GM21367 (cell line): ENCODE results near the gene CYB561D2.

Source experiments
- ATAC-seq: cut with Tn5 transposase; IDR thresholded peaks from one replicate; pipeline ENCODE4 v1.9.1; 2021; ENCODE audit not compliant: unreplicated experiment

Gene CYB561D2

DNA sequence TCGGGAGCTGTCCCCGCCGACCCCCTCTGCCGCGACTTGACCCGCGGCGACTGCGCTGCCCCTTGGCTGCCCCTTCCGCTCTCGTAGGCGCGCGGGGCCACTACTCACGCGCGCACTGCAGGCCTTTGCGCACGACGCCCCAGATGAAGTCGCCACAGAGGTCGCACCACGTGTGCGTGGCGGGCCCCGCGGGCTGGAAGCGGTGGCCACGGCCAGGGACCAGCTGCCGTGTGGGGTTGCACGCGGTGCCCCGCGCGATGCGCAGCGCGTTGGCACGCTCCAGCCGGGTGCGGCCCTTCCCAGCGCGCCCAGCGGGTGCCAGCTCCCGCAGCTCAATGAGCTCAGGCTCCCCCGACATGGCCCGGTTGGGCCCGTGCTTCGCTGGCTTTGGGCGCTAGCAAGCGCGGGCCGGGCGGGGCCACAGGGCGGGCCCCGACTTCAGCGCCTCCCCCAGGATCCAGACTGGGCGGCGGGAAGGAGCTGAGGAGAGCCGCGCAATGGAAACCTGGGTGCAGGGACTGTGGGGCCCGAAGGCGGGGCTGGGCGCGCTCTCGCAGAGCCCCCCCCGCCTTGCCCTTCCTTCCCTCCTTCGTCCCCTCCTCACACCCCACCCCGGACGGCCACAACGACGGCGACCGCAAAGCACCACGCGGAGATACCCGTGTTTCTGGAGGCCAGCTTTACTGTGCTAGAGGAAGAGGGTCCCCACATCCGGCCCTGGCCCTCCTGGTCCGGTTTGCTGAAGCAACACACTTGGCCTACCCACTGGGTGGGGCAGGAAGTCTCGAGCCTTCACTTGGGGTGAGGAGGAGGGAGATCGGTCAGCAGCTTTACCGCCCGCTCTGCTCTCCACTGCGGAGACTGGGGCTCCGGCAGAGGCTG lies 10.0 kb upstream of the CYB561D2 start, which contains the start of gene RASSF1:
Gene RASSF1, minus strand, starts transcription at position 389 of the 882 bp plus-strand sequence. Its CDS starts 31 bp downstream, at position 358.
- ATAC-seq = no peak

DNA sequence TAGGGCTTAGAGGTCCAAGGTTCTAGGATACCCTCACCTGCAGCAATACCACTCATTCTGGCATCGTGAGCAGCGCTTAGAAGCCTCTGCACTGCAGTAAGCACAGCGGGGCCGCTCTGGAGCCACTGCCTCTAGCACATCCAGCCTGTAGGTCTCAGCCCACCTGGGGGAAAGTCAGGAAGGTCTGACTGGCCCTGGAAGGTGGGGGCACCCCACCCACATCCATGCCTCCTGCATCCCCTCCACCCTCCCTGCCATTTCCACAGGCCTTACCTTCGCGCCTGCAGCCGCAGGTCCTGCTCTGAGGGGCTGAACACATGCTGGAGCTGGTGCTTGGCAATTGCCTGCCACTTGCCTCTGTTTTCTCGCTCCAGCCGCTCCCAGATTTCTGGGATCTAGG lies 9.1 kb upstream of the CYB561D2 start:
- no peak for ATAC-seq

DNA sequence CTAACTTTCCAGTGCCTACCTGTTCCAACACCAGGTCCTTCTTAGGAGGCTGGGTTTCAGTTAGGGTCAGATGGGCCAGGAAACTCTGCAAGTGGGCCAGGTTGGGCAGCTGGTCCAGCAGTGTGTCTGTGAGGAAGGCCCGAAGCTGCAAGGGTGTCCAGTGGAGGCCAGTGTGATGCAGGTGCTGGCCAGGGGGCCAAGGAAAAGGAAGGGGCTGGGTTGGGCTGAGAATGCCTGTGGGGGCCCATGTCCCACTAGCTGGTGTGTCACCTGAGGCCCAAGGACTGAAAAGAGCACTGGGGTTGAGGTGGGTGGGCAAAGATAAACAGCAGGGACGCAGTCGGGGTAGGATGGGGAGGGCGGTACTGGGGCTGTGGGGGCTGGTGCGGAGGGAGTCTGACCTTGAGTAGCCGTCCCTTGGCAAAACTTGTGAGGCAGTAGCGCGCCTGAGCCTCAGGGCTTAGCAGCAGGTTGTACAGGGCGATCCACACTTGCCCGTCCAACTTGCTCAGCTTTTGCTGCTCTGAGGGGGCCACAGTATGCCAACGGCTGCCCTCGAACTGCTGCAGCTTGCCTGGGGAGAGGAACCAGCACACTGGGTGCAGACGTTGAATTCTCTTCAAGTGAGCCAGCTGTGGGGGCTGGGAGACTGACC lies 8.5 kb upstream of the CYB561D2 start:
- no peak for ATAC-seq

DNA sequence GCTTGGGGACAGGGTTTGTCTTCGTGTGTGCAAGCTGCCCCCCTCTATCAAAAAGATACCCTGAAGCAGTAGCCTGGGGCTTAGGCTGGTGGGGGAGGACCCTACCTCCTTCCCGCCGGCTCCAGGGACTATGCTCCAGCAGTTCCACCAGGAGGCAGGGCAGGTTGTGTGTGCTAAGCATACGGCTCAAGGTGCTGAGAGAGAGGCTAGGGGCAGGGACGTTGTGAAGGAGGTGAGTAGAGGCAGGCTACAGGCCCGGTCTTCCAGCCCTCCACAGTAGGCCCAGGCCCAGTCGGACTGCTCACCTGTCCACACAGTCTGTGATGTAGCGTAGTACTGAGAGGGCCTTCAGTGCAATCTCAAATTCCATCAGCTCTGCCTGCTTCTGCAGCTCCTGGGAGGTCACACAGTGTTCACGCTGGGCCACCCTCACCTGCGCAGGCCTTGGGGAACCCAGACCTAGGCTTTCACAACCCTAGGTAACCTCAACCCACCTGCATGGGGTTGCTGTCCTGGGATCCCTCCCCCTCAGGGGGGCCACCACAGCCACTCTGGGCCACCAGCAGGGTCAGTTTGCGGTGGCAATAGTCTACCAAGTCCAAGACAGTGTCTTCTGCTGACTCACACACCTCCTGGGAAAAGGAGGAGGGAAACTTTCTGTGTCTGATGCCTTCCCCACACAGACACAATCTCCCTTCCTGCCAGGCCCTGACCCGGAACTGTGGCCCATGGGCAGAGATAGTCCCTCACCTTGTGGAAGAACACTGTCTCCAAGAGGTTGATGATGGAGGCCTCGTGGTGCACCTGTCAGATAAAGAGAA lies 7.6 kb upstream of the CYB561D2 start:
- no peak for ATAC-seq

DNA sequence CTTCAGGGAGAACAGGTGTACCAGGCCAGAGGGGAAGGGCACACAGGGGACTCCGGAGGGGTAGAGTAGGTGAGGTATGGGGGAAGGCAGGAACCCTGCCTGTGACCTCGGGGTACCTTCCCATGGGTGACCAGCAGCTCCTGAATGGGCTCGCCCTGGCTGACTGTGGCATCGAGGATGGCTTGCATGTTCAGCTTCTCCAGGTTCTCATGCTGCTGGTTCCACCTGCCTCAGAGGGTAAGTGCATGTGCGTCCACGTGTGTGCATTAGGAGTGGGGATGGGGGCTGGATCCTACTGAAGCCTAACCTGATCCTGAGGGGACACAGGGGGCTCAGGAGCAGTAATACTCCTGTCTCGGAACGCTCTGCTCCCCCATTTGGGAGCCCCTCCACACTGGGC lies 5.7 kb upstream of the CYB561D2 start:
- no peak for ATAC-seq

DNA sequence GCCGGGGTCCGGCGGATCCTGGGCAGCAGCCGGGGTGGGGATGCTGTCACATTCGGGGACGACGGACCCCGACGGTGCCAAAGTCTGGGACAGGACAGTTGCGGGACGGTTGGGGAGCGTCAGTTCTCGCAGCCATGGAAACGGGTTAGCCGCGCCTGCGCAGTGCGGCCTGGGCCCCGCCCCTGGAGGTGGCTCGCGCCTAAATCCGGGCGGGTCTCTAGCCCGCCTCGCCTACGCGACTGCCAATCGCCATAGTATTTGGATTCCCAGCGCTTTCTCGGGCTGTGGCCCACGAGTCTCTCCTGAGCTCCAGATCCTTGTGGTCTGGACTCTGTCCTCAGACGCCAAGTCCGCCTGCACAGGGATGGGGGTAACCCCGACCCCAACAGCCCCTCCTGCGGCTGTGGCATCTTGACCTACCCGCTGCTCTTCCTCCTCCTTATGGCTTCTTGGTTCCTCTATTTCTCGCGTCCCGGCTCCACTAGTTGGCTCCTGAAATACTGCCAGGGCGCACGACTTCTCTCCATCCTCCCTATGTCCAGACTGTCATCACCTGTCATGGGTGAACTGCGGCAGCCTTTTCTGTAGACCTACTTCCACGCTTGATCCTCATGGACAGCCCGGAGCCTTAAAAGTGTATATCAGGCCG lies 5.0 kb upstream of the CYB561D2 start, which contains the start of gene ZMYND10:
Gene ZMYND10, minus strand, starts transcription at position 147 of the 649 bp plus-strand sequence. CDS start 153 bp downstream, outside the sequence.
- no peak for ATAC-seq

DNA sequence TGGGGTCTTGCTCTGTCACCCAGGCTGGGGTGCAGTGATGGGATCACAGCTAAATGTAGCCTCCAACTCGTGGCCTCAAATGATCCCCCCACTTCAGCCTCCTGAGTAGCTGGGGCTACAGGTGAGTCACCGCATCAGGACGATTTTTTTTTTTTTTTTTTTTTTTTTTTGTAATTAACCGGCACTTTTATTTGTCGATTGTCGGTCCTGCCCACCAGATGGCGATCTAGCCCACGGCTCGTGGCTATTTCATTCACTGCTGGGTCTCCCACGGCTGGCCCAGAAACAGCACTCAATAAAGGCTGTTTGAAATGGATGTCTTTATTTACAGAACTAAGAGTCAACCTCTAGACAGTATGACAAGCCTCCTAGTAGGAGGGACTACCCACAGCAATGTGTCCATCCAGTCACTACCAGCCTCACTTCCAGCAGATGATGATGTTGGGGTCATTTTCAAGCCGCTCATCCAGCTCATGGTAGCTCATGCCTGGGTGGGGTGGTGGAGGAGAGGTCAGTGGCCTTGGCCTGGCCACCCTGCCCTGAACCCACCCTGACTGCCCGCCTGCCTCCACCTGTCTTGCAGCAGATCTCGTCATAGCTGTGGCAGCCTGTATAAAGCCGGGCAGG lies 3.4 kb upstream of the CYB561D2 start:
- no peak for ATAC-seq

DNA sequence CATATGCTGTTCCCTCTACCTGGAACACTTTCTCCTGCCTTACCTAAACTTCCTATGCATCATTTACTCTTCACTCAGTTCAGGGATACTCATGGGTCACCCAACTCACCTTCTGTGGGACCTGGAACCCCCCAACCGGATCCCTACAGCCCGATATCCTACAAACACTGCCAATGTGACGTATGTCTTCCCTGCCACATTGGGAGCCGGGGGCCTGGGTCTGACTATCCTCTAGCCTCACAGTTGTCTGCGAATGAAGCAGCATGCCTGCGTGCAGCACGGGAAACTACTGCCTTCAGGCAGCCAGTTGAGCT lies 492 bp upstream of the CYB561D2 start:
- ATAC-seq = no peak

DNA sequence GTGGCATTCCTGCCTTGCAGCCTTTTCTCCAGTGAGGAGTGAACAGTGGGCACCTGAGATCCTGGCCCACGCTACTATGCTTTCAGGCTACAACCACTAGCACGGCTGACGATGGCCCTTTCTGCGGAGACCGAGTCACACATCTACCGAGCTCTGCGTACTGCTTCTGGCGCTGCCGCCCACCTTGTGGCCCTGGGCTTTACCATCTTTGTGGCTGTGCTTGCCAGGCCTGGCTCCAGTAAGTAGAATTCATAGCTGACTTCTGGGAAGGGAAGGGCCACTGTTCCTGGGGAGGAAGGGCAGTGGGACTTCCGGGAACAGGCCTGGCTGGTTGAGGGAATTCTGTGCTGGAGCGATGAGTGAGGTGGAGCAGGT lies 648 bp downstream of the CYB561D2 start:
- ATAC-seq = no peak

DNA sequence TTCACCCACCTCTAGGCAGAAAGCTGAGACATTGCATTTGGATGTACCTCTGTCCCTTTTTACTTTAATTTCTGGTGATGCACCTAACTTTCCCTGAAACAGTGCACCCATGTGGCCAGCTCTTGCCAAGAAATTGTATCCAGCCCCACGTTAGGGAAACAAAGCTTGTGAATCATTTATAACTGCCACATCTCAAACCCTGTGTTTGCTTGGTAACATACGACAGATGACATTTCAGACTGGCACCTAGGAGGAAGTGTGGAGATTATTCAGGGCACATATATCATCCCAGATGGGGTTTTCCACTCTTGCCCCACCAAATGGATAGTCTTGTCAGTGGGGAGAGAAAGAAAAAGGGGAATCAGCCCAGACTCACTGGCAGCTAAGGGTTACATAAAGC lies 2.1 kb downstream of the CYB561D2 start:
- ATAC-seq = no peak

DNA sequence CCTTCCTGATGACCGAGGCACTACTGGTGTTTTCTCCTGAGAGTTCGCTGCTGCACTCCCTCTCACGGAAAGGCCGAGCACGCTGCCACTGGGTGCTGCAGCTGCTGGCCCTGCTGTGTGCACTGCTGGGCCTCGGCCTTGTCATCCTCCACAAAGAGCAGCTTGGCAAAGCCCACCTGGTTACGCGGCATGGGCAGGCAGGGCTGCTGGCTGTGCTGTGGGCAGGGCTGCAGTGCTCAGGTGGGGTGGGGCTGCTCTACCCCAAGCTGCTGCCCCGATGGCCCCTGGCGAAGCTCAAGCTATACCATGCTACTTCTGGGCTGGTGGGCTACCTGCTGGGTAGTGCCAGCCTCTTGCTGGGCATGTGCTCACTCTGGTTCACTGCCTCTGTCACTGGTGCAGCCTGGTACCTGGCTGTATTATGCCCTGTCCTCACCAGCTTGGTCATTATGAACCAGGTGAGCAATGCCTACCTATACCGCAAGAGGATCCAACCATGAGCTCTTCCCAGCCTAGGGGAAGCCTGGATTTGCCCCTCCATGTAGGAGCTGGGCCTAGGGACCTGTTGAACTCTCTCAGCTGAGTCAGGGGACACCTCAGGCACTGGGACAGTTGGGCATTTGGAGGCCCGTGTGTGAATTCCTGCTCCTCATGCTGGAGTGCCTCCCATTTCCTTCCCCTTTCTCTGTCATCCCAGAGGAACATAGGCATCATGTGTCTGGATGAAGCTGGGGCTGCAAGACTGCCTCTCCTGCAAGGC lies 2.8 kb downstream of the CYB561D2 start:
- no peak for ATAC-seq

DNA sequence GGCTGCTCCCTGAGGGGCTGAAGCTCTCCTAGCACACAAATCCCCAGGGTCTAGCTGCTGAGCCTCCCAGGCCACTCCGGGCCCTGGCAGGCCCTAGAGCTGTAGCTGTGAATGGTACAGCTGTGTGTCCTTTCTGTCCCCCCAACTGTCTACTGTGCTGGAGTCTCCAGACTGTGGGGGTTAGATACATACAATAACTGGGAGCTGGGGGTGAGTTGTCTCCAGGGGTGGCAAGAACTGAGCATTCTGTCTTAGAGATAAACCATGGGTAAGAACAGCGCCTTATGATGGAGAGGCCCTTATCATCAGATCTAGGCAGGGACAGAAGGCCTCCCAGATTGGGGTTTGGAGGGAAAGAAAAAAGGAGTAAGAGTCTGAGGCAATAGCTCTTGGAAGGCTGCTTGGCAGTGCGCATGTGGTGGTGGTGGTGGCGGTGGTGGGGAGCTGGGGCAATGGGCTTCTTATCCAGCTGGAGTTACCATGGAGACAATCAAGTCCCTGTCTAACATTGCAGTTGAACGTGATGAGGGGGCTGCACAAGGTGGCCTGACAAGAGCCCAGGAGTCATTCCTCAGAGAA lies 3.6 kb downstream of the CYB561D2 start:
- ATAC-seq = no peak

DNA sequence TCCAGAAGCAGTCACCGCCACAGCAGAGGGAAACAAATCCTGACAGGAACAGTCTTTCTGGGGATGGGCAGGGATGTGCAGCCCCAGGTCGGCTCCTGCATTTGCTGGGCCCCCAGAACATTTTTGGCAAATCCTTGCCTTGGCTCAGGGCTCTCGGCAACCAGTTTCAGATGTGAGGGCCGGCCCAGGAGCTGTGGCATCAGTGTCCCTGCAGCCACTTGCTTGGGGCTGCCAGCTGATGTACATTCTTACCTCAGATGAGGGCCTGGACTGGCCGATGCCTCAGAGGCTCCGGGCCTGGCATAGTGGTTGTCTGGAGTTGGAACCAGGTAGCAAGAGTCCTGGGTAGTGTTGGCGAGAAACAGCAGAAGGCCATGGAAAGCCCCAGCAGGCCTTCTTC lies 4.2 kb downstream of the CYB561D2 start:
- ATAC-seq = no peak

DNA sequence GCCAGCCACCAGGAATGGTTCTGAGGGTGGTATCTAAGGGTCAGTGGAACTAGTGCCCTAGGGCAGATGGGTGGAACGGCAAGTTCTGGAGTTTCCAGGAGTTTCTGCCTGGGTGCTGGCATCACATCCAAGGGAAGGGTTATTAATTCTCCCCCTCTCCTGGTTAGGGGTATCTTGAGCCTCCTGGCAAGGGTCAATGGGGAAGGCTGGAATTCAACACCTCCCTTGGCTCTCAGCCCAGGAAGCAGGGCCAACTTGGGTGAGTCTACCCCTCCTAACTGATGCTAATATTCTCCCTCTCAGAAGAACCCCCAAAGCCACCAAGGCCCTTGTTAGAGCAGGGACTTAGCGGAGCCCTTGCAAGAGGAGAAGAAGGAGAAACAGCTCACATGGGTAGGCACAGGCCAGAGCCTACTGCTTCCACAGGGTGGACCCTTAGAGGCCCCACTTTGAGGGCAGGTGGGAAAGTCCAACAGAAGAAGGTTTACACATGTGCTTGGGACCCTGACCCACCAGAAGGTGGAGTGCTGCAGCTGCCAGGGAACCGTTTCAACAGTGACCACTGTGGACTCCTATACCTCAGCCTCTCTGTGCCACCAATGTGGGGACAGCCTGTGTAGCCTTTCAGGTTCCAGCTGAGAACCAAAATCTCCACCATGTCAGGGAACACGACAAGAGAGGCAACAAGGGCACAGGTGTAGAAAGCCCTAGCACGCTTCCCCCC lies 5.3 kb downstream of the CYB561D2 start:
- no peak for ATAC-seq

DNA sequence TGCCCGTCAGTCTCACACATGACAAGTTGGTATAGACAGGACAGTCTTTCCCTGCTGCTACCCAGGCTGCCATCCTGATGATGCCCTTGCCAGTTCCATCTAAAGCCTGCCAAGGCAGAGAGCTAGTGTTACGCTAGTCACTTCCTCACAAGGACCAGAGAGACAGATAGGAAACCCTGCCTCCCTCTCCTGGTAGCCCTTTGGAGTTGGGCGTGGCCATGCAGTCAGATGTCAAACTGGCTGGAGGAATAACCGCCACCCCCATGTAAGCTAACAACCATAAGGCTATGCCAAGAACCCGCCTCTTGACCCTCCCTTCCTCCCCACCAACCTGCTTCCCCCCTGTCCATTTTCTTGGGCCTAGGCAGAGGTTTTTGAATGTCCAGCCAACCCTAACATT lies 5.9 kb downstream of the CYB561D2 start:
- ATAC-seq = no peak

DNA sequence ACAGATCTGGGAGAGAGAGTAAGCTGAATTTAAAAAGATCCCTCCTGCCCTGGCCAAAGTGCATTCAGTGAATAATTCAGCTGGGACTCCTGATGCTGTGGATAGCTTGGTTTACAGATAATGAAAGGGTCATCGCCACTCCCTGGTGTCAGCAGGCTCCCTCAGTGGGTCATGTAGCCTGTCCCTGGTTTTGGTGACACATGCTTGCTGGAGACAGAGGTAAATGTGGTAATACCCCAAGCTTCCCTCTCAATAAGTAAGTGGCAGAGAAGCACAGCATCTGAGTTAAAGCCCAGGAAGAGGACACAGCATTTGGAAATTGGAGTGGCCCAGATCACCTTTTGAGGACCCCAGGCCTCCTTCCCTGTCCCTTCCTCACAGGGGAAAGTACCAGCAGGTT lies 6.8 kb downstream of the CYB561D2 start:
- no peak for ATAC-seq

DNA sequence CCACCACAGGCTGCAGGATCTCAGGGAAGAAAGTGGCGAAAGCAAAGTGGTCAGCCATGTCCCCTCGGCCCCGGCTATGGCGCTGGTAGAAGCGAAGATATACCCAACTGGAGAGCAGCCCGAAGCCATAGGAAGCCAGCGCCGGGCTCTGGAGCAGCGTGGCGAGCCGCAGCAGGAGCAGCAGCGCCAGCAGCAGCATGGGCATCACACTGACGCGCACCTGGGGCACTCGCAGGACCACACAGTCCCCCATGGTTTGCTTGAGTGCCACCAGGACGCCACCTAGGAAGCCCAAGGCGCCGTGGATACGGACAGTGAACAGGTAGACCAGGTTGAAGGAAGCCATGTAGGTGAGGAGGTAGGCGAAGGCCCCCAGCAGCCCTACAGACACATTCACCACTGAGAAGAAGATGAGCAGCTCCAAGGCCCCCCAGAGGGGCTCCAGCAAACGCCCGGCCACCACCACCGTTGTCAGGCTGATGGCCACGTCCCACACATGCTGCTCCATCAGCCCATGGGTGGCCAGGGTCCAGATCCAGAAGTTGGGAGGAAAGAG lies 7.8 kb downstream of the CYB561D2 start:
- ATAC-seq = no peak

DNA sequence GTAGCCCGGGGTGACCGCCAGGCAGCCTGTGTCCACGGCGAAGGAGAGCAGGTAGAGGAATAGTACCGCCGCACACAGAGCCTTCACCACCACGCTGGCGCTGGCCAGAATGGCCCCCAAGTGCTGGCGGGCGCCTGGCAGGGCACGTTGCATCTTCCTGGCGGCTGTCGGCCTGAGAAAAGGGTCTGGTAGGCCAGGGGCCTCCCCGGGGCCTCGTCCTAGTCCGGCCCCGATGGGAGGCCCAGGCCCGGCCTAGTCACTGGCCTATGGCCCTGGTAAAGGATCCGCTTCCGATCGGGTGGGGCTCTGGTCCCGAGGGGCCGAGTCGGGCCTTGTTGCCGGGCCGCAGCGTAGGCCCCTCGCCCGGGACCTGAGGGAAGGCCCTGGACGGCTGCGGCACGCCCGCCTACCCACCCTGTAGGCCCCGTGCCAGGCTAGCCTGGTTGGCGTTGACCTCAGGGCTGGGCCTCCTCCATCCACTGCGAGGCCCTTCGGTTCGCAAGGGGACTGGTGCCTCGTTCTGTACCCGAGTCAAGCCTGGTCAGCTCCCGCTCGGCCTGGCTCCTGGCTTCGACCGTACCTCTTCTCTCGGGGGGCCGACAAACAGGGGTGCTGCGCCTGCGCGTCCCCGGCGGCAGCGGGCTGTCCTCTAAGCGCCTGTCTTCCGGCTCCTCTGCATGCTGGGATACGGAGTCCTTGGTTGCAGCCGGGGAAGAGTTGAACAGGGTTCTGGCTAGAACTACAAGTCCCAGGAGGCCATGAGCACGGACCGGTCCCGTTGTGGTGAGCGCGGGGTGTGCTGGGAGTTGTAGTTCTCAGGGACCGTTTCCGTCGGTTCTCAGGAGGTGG lies 8.5 kb downstream of the CYB561D2 start, which contains the start of gene TMEM115:
Gene TMEM115, minus strand, starts transcription at position 611 of the 849 bp plus-strand sequence. Its CDS starts 458 bp downstream, at position 153.
- peak; percentile 98 for ATAC-seq
